HL-60 (cell line): ENCODE measurements around the gene HMCN2.

Experiments
- CTCF ChIP-seq: IDR thresholded peaks from one replicate; pipeline ENCODE4 v1.5.1; 2011; ENCODE audit warnings: low read length, control low read depth, inconsistent platforms; ENCODE audit not compliant: insufficient read depth
- GABPA ChIP-seq: IDR thresholded peaks from 2 replicates; pipeline ENCODE4 v1.6.1; 2012; ENCODE audit warnings: low read depth
- POLR2AphosphoS5 ChIP-seq: IDR thresholded peaks from 2 replicates; pipeline ENCODE4 v1.6.1; 2012; ENCODE audit warnings: low read depth
- REST ChIP-seq: IDR thresholded peaks from 2 replicates; pipeline ENCODE4 v1.6.1; 2012; ENCODE audit warnings: low read depth; ENCODE audit not compliant: insufficient replicate concordance

GRCh38 chr9:130239363-130239695 lies 26.2 kb upstream of the HMCN2 start:
- TF ChIP-seq REST (no peak), GABPA (no peak), CTCF (no peak), POLR2AphosphoS5 (no peak)
